HG03097 (cell line): Measurements from ENCODE around the gene SH3D21.

Experiments
- ATAC-seq: cut with Tn5 transposase; IDR thresholded peaks from one replicate; pipeline ENCODE4 v1.9.1; 2021; ENCODE audit not compliant: unreplicated experiment, low FRiP score

SH3D21 gene

DNA sequence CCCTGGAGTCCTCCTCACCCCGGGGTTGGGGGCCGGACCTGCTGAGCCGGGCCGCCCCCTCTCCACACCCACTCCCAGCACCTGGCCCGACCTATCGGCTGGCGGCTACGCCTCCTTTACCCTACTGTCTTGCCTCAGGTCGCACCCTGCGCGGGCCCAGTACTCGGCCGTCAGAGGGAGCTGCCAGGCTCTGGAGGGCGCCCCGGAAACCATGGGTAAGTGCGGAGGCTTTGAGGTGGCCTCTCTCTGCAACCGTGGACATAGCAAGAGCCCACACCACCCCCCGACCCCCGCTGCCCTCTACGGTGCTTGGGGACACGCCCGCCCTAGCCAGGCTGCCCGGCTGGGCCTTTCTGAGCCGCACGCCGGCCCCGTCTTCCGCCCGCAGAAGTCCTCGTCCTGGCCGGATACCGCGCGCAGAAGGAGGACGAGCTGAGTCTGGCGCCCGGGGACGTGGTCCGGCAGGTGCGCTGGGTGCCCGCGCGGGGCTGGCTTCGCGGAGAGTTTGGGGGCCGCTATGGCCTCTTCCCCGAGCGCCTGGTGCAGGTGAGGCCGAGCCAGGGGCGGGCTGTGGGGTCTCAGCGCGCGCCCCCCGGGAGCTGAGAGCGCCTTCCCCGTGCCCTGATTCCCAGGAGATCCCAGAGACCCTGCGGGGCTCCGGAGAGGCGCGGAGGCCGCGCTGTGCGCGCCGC is at the start of gene SH3D21:
Gene SH3D21, plus strand, starts transcription at position 159 of the 692 bp plus-strand sequence. Its CDS starts 53 bp downstream, at position 212.
- peak; percentile 37 for ATAC-seq

DNA sequence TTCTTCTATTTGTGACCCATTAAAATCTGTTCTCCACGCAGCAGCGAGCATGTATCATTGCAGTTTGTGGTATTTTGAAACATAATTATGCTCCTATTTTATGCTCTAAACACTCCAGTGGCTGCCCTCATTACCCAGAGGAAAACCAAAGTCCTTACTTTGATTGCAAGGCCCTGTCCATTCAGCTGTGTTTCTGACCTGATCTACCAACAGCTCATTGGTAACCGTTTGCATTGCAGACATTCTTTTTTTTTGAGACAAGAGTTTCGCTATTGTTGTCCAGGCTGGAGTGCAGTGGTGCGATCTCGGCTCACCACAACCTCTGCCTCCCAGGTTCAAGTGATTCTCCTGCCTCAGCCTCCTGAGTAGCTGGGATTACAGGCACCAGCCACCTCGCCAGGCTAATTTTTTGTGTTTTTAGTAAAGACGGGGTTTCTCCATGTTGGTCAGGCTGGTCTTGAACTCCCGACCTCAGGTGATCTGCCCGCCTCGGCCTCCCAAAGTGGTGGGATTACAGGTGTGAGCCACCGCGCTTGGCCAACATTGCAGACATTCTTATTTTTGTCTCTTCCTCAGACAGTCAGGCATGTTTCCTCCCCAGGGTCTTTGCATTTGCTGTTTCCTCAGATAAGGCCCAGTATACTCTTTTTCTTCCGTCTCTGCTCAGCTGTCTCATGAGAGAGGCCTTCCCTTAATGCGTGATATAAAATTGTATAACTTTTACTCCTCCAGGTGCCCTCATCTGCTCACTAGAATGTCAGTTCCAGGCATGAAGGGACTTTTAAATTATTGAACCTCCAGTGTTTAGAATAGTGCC is 49.4 kb upstream of the SH3D21 start:
- ATAC-seq = no peak

DNA sequence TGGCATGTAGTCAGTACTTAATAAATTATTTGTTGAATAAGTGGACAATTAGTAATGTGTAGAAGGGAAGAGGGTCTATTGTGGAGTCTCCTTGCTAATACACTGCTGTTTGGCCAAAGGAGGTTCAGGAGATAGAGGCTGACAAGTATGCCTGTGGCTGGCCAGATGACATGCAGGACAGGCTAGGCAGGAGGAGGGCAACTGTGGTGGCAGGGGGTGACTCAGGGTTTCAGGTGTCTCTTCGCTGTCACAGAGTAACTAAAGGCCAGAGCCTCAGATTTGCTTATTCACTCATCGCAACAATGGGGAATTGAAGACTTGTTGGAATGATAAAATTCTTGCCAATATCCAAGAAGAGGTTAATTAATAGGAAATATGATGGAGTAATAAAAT is 48.8 kb upstream of the SH3D21 start:
- ATAC-seq = no peak

DNA sequence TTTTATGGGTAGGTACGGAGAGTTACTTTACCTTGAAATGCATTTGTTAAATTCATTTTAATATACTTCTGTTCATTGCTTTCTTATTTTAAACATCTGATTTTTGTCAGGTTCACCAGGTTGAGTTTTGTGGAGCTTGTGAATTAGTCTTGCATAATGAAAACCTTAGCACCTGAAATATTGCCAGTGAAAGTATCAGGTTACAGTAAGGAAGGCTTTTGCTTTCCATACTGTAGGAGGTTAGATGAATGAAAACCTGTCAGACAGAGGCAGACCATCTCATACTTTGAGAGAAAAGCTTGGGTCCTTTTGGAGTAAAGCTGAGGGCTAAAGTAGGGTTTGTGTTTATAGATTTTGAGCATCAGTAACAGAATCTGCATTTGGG is 47.2 kb upstream of the SH3D21 start:
- ATAC-seq = no peak

DNA sequence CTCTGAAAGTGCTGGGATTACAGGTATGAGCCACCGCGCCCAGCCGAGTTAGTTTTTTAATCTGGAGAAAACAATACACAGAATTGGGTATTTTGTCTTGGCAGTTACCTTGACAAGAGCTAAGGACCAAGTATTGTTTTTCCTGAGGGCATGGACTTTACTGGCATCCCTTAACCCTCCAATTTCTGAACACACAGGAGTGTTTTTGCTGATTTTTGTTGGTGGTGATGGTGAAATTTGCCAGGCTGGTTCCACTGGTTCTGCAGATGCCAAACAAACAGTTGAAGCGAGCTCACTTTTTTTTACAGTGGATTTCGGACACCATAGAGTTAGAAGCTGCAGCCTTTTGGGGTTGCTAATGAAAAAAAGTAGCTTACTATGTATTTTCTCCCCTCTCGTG is 37.2 kb upstream of the SH3D21 start:
- ATAC-seq = no peak

DNA sequence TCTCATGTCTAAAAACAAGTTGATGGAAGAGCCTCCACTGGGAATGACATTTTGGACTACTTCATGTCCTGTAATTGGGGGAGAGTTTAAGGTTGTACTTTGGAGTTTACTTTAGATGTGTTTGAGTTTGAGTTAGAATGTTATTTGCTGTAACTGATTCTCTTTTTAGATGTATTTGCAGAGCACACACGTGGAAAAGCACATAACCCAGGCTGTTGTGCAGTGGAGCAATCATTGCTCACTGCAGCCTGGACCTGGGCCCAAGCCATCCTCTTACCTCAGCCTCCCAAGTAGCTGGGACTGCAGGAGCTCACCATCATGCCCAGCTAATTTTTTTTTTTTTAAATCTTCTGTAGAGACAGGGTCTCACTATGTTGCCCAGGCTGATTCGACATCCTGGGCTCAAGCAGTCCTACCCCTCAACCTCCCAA is 36.7 kb upstream of the SH3D21 start:
- ATAC-seq = no peak

DNA sequence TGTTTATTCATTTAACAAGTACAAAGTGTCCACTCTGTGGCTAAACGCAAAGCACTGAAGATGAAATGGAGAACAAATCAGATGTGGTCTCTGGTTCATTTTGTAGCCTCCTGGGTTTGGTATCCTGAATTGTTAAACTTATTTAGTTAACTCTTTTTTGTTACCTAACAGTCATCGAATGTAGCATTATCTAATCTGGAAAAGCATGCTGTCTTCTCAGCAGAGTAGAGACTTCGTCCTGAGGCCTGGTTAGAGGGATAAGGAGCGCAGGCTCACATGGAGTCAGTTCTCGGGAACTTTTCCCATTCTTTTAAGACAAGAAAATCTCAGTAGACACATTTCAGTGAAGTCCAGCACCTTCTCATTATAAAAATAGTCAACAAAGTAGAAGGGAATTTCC is 33.1 kb upstream of the SH3D21 start:
- ATAC-seq = no peak

DNA sequence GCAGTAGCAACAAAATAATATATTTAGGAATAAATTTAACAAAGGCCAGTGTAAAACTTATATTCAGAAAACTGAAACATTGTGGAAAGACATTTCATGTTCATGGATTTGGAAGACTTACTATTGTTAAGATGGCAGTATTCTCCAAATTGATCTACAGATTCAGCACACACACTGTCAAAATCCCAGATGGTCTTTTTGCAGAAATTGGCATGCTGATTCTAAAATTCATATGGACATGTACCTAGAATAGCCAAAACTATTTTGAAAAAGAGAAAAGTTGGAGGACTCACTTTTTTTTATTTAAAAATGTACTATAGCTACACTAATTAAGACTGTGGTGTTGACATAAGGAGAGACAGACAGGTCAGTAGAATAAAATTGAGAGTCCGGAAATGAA is 32.0 kb upstream of the SH3D21 start:
- ATAC-seq = no peak

DNA sequence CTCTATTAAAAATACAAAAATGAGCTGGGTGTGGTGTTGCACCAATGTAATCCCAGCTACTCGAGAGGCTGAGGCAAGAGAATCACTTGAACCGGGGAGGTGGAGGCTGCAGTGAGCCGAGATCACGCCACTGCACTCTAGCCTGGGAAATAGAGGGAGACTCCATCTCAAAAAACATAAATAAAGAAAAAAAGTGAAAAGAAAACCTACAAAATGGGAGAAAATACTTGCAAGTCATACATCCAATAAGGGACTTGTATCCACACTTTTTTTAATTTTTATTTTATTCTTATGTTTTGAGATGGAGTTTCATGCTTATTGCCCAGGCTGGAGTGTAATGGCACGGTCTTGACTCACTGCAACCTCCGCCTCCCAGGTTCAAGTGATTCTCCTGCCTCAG is 29.5 kb upstream of the SH3D21 start:
- ATAC-seq = no peak

DNA sequence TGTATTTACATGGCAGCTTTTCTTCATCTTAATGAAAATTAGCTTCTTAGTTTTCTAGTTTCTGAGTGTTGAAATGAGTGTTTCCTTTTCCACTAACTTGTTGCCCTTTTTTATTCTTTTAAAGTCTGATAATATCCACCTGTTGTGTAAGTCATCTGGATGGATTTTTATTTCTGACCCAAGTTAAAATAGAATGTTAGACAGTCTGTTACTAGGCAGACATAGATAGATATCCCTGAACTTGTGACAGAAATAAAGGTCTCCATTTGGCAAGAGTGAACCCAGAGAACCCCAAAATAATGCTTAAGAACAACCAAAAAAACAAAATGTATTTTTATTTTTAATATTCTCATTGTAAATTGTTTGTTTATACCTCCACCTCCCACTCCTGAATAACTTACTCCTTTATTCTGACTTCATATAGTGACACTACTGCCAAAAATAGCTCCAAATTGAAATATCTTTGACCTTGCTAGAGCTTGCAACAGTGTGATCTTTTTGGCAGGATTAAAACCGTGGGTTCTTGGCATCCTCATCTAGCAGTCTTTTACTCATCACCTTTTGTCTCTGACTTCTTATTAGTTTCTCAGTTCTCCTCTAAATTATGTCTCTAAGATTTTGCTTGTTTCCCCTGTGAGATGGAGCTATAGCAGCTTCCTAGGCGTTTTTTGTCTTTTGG is 26.9 kb upstream of the SH3D21 start:
- no peak for ATAC-seq

DNA sequence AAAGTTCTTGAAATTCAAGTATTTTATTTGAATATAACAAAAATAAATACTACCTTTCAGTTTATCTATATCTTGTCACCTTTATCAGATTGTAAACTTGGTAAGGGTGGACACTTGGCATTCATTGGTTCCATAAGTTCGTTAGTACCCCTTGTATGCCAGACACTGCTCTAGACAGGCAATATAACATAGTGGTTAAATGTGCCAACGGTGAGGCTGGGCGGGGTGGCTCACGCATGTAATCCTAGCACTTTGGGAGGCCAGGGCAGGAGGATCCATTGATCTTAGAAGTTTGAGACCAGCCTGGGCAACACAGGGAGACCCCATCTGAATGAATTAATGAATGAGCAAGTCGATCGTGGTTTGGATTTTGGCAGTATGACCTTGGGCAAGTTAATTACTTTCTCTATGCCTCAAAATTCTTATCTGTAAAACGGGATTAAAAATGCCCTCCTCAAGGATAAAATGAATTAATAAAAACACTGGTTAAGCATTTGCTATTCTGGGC is 26.3 kb upstream of the SH3D21 start:
- ATAC-seq = no peak

DNA sequence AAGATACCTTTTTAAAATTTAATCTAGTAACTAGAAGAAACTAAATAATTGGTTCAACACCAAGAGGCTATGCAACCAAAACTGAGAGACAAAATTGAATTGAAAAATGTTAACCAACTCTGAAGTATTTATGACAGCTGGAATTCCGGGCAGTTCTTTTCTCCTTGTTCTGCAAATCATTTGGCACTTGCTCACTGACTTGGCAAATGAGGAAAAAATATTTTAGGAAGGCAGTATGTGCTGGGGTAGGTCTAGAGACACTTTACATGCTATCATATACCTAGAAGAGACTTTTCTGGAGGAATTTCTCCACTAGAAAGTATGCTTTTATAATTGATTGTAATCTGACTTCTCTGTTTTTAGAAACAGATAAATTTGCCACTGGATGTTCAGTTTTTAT is 22.1 kb upstream of the SH3D21 start:
- no peak for ATAC-seq

DNA sequence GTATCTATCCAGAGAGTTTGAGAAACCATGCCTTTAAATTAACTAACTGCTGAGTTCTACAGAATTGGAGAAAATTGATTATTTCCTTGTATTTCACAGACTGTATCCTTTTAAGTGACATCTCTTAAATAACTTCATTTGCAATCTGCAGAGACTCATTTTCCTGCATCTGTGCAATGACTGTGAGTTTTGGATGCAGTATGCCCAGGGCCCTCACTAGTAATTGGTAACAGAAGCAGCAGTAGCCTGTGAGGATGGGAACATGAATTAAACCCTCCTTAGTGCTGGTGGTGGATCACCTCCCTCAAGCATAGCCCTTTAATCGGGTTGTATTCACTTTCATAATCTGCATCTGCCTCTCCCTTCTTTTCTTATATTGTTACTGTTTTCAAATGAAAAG is 21.7 kb upstream of the SH3D21 start:
- ATAC-seq = no peak

DNA sequence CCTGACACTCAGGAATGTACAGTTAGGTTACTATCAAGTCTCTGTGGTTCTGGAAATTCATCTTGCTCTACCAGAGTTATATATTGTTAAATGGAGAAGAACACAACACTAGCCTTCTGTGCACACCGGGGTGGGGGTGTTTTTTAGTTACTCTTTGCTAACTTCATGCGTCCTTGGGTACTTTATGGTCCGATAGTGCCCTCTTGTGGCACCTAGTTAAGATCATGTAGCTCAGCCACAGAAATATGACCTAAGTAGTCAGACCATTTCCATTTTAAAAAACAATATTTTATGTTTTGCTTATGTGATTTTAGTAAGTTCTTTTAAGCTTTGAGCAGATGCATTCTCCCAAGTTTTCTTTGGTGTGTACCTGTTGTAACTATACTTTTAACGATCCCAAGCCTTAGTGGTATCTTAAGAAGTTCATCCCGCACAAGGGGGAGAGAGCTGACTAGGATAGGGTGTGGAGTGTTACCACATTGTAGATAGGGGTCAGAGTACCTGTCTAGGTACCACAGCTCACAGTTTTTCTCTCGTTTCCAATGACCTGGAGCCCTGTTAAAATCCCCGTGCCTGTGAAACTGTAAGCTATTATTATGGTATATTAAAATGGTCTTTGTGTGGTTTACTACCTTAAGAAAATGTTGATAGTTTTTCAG is 20.6 kb upstream of the SH3D21 start:
- no peak for ATAC-seq

DNA sequence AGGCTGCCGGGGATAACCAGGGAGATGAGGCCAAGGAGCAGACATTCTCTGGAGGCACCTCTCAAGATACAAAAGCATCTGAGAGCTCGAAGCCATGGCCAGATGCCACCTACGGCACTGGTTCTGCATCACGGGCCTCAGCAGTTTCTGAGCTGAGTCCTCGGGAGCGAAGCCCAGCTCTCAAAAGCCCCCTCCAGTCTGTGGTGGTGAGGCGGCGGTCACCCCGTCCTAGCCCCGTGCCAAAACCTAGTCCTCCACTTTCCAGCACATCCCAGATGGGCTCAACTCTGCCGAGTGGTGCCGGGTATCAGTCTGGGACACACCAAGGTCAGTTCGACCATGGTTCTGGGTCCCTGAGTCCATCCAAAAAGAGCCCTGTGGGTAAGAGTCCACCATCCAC is 19.4 kb upstream of the SH3D21 start:
- ATAC-seq = no peak

DNA sequence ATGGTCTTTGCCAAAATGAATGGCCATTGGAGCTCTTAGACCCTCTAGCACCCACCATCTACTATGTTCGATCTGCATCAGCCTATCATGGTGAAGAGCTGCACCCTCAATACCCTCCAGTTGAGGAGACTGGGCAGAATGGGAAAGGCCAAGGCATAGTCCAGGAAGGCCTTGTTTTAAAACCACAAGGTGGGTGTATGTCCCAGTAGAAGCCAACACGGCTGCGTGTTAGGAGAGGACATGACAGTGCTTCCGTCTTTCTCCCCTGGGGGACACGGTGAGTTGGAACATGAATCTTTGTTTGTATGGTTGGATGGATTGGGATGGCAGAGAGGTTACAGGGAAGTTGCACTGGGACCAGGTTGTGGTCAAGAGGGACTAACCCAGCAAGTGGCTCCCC is 18.6 kb upstream of the SH3D21 start:
- ATAC-seq = no peak

DNA sequence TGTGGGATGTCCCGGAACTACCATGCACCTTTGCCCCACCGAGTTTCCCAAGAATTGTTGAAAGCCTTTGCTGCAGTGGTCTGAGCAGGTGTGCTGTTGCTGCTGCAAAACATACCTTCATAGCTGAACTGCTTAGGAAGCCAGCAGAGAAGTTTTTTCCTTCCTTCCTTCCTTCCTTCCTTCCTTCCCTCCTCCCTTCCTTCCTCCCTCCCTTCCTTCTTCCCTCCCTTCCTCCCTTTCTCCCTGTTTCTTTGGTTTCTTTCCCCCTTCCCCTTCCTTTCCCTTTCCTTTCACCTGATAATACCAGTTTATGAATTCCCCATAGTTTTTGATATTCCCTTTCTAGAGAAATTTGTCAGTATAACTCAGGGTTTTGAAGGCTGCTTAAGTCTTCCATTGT is 10.8 kb upstream of the SH3D21 start:
- ATAC-seq = no peak

DNA sequence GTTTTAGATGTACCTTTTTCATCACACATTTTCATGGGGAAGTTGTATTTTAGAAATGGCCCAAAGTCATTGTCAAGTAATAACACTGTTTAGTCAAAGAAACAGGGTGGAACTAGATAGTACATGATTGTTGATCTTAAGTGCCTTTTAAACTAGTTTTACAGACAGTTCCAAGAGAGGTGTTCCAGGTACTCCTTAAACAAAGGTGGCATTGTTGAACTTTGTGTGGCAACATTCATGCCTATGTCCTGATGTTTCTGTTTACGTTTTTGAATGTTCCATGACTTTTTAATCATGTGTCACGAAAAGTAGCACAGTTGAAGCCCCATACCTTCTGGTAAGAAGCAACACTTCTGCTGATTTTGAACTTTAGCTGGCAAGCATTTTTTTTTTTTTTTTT is 9.1 kb upstream of the SH3D21 start:
- no peak for ATAC-seq

DNA sequence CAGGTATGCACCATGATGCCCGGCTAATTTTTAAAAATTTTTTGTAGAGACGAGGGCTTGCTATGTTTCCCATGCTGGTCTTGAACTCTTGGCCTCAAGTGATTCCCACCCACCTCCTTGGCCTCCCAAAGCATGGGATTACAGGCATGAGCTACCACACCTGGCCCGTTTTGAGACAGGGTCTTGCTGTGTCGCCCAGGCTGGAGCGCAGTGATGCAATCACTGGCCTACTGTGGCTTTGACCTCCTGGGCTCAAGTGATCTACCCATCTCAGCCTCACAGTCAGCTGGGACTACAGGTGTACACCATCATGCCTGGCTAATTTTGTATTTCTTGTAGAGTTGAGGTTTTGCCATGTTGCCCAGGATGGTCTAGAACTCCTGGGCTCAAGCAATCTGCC is 7.5 kb upstream of the SH3D21 start:
- no peak for ATAC-seq

DNA sequence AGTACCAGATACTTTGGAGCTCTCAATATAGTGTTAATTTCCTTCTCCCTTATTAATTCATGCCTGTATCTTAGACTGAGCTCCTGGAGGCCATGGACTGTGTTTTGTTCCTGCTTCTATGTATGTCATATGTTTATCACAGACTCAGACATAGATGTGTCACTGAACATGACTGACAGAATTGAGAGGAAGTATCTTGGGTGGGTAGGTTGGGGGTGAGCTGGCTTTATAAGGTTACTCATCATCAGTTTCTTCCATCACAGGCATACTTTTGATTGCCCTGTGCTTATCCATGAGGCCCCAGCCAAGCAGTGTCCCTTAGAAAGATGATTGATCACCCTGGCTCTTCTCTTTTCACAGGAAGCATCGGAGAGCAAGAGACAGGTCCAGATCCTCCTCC is 5.6 kb upstream of the SH3D21 start:
- no peak for ATAC-seq

DNA sequence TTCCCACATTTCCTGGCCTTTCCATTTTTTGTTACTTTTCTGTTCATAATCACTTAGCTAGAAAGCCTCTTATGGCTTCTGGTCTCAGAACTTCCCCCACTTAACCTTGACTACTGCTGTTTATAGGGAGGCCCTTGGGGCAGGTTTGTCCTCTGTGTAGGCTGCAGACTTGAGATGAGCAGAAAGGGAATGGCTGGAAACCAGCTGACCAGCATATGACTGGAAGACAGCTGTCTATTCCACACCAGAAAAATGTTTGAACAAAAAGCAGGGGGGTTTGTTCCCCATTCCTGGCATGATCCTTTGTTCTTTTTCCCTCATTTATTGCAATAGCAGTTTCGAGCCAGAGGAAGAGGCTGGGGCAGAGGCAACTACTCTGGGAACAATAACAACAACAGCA is 4.9 kb upstream of the SH3D21 start:
- ATAC-seq = no peak
